ENCODE data around the gene TNKS1BP1. TPM values are rescaled to one million over a fixed set of nuclear protein-coding genes. Genes with fewer than 3 reads are reported as not detected.
A peak's percentile ranks its signal among the peaks of the same experiment; 100 is the strongest.

TNKS1BP1 gene
- total RNA-seq, 1 donor from 2014 or later = 14.3 TPM

DNA sequence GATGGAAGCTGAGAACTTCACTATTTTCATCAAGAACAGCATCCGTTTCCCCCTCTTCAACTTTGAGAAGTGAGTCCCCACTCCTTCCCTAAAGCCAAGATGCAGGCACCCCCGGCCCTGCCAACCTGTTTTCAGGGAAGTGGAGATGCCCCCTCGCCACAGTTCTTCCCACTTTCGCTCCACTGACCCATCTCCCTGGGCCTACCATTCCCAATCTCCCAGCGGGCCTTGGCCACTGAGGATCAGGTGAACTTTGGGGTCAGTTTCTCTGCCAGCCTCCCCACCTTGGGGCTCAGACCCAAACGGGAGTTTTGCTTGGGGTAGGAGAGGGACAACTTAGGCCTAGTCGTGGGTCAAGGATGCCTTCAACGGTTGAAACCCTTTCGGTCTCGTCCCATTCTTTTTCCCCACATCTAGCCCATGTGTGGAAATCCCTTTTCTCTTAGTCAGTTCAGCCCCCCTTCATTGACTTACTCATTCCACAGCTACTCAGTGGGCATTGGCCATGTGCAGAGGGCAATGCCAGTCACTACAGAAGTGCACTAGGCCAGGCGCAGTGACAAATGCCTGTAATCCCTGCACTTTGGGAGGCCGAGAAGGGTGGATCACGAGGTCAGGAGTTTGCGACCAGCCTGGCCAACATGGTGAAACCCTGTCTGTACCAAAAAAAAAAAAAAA, 24.0 kb upstream of the TNKS1BP1 start:
- H3K27me3 Mint-ChIP-seq = peaks cover 11% of the 10 kb centered on the region
- DNase-seq (no peak), ATAC-seq (ENCODE audit: low read depth) (no peak)
- H3K4me3 Mint-ChIP-seq = no peak overlapping the region
- no peak overlapping the region for H3K27ac Mint-ChIP-seq
- TF ChIP-seq, protein P1, sequence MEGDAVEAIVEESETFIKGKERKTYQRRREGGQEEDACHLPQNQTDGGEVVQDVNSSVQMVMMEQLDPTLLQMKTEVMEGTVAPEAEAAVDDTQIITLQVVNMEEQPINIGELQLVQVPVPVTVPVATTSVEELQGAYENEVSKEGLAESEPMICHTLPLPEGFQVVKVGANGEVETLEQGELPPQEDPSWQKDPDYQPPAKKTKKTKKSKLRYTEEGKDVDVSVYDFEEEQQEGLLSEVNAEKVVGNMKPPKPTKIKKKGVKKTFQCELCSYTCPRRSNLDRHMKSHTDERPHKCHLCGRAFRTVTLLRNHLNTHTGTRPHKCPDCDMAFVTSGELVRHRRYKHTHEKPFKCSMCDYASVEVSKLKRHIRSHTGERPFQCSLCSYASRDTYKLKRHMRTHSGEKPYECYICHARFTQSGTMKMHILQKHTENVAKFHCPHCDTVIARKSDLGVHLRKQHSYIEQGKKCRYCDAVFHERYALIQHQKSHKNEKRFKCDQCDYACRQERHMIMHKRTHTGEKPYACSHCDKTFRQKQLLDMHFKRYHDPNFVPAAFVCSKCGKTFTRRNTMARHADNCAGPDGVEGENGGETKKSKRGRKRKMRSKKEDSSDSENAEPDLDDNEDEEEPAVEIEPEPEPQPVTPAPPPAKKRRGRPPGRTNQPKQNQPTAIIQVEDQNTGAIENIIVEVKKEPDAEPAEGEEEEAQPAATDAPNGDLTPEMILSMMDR (IDR thresholded peaks at IDR 0.05) = no peak
- ChIA-PET POLR2A (no interaction called here), CTCF (interaction anchor here (0.6 to 4.0 kb wide), 4 partner anchors 18 to 468 kb away, joined by 3 to 77 read pairs (median 3); no protein-coding TSS in a partner anchor)
- no peaks in the 10 kb centered on the region for H3K36me3 Mint-ChIP-seq (ENCODE audit: low read depth)
- H3K4me1 Mint-ChIP-seq = peaks cover 3% of the 10 kb centered on the region
- intact Hi-C loops (cut with micrococcal nuclease) = loop anchor here (5.0 kb wide), 4 partner anchors 79 to 1439 kb away; partner anchors contain the start of genes LPXN, SLC43A3 and ZFP91
- peaks cover 5% of the 10 kb centered on the region for H3K9me3 Mint-ChIP-seq

DNA sequence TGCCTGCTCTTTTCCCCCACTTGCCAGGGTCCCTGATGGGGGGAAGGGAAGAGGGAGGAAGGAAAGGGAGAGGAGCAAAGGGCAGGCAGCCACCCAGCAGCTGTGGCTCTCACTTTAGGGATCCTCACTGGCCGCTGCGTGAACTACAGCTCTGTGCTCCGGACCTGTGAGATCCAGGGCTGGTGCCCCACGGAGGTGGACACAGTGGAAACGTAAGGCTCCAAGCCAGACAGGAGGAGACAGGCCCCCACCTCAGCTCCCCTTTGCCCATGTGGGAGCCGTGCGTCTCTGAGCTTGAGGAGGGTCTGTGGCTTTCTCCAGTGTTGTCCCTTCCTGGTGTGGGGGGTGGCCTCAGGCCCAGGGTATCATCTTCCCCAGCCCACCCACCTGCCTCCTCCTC, 23.3 kb upstream of the TNKS1BP1 start:
- DNase-seq = no peak
- H3K4me3 Mint-ChIP-seq = no peak overlapping the region
- intact Hi-C loops (cut with micrococcal nuclease) = loop anchor here (5.0 kb wide), 4 partner anchors 79 to 1439 kb away; partner anchors contain the start of genes LPXN, SLC43A3 and ZFP91
- H3K4me1 Mint-ChIP-seq = peaks cover 3% of the 10 kb centered on the region
- no peak overlapping the region for H3K27ac Mint-ChIP-seq
- H3K36me3 Mint-ChIP-seq (ENCODE audit: low read depth) = no peaks in the 10 kb centered on the region
- TF ChIP-seq, protein P1 (IDR thresholded peaks at IDR 0.05) = no peak
- peaks cover 5% of the 10 kb centered on the region for H3K9me3 Mint-ChIP-seq
- POLR2A ChIA-PET = no interaction called here
- no peak for ATAC-seq (ENCODE audit: low read depth)
- peaks cover 11% of the 10 kb centered on the region for H3K27me3 Mint-ChIP-seq
- CTCF ChIA-PET = interaction anchor here (0.7 to 4.0 kb wide), 3 partner anchors 17 to 294 kb away, joined by 3 to 77 read pairs (median 28); no protein-coding TSS in a partner anchor

DNA sequence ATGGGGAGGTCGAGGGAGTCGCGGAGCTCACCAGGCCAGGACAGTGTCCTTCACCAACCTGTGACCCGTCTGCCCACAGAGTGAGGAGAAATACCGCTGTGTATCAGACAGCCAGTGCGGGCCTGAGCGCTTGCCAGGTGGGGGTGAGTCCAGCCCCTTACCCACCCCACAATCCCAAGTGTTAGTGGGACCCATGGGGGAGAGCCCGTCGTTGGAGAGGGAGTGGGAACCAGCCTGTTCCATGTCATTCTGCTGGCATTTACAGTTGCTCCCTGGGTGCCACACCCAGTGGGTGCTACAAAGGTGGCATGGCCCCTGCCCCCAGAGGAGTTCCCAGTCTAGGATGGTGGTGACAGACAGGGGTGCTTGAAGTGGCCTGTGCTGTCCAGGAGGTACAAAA, 22.6 kb upstream of the TNKS1BP1 start:
- intact Hi-C loops (cut with micrococcal nuclease) = loop anchor here (2.0 to 5.0 kb wide), 5 partner anchors 80 to 1440 kb away; partner anchors contain the start of genes LPXN, SLC43A3 and ZFP91
- CTCF ChIA-PET = interaction anchor here (2.6 to 4.0 kb wide), 3 partner anchors 110 to 295 kb away, joined by 21 to 77 read pairs (median 28); no protein-coding TSS in a partner anchor
- DNase-seq (no peak), ATAC-seq (ENCODE audit: low read depth) (no peak)
- Mint-ChIP-seq H3K27me3 (peaks cover 8% of the 10 kb centered on the region), H3K27ac (no peak overlapping the region), H3K4me3 (no peak overlapping the region), H3K36me3 (ENCODE audit: low read depth) (no peaks in the 10 kb centered on the region), H3K9me3 (peaks cover 5% of the 10 kb centered on the region), H3K4me1 (peaks cover 3% of the 10 kb centered on the region)
- TF ChIP-seq, protein P1 (IDR thresholded peaks at IDR 0.05) = no peak
- POLR2A ChIA-PET = interaction anchor here (0.6 kb wide), 1 partner anchor 112 kb away, joined by 3 read pairs; no protein-coding TSS in a partner anchor

DNA sequence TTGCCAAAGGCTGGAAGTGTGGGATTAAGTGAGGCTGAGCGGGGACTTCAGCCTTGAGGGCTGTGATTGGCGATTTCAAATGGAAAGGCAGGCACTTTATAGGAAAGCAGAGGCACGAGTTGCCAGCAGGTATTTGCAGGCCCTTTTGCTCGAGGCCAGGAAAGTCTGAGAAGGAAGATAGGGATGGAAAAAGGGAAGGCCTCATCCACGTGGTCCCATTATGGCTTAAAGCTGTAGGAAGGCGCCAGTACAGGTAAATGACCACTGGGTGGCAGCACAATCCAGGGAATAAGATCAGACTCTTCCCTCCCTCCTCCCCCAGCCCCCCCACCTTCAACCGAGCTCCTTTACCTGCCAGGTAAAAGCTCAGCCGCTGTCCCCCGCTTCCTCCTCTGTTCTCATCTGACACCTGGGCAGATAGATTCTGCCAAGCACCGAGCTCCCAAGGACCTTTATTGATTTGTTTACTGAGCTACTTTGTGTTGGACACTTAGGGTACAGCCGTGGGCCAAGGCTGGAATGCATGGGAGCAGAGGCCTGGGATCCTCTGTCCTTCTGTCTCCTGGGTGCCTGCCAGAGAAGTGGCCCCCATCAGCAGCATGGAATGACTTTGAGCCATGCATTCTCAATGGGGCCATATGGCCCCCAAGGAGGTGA, 20.9 kb upstream of the TNKS1BP1 start:
- H3K9me3 Mint-ChIP-seq = no peaks in the 10 kb centered on the region
- ChIA-PET POLR2A (interaction anchor here (0.6 to 1.2 kb wide), 5 partner anchors 10 to 455 kb away, joined by 3 to 6 read pairs (median 3); partner anchors contain the start of gene SSRP1), CTCF (interaction anchor here (0.6 to 4.0 kb wide), 29 partner anchors 11 to 941 kb away, joined by 3 to 77 read pairs (median 4); partner anchors contain the start of genes RTN4RL2, TNKS1BP1 and YPEL4)
- H3K36me3 Mint-ChIP-seq (ENCODE audit: low read depth) = no peaks in the 10 kb centered on the region
- intact Hi-C loops (cut with micrococcal nuclease) = loop anchor here (1.0 to 5.0 kb wide), 12 partner anchors 61 to 1442 kb away; partner anchors contain the start of genes LPXN, SLC43A3 and ZFP91
- TF ChIP-seq, protein P1 (IDR thresholded peaks at IDR 0.05) = no peak
- no peak overlapping the region for H3K27ac Mint-ChIP-seq
- peak; percentile 40 for DNase-seq
- peaks cover 3% of the 10 kb centered on the region for H3K27me3 Mint-ChIP-seq
- no peak overlapping the region for H3K4me3 Mint-ChIP-seq
- peak; percentile 91 for ATAC-seq (ENCODE audit: low read depth)
- H3K4me1 Mint-ChIP-seq = peaks cover 3% of the 10 kb centered on the region

Measured in activated B cell treated with CpG ODN at 0.5 μM for 24 hours (primary cell).